ENCODE measurements around the gene GPR139.

GPR139 gene

DNA sequence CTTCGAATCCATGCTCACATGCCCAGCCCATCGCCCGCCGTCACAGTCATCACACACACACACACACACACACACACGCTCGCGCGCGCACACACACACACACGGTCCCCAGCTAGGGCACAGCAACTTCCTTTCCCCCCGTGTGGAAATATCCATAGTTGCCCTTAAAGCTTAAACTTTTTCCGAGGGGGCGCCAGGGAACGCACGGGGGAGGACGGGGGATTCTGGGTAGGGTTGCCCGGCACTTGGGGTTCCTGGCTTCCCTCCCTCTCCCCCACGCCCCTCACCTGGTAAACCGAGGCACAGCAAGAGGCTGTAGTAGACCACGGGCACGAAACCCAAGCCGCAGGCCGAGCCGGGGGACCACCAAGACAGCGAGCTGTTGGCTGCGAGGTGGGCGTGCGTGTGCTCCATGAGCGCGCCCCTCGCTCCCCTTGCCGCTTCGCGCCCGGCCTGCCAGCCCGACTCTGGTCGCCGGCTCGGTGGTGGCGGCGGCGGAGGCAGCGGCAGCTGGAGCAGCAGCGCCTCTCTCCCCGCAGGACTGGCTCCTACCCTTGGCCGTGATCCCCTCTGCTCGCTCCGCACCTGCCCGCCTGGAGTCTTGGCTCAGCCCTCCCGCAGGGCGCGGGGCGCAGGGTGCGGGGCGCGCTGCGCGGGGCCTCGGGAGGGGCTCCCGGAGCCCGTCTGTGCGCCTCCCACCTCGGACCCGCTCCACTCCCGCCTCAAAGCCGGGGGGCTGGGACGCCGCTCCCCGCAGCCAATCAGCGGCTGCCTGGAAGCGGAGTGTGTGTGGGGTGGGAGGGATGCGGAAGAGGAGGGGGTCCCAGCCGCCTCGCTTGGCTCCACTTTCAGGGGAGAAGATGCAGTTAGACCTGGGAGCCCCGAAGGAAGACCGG lies at the start of gene GPR139:
TSS of gene GPR139 (minus strand) at position 688 of the 896 bp plus-strand sequence. CDS start at position 414, 274 bp downstream.
- DNase-seq (ENCODE audit: low read depth), result no peak

GRCh38 chr16:20122011-20122410 lies 48.3 kb upstream of the GPR139 start:
- DNase-seq (ENCODE audit: low read depth), result no peak

DNA sequence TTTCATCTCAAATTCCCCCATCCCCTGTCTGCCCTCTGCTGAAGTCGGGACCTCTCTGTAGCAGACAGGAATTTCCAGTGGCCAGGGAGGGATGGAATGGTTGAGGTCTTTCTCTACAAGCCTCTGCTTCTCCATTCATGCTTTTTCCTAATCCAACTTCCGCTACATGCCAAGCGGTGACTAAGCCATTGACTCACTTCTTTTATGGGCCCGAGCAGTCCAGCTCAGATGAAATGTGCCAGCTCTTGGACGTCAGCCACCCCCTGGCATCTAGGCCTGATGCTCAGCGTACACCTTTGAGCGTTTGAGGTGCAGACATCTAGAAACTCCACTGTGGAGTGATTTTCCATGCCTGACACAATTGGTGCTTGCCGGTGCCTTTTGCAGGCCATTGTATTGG lies 40.7 kb upstream of the GPR139 start:
- DNase-seq (ENCODE audit: low read depth), result no peak

DNA sequence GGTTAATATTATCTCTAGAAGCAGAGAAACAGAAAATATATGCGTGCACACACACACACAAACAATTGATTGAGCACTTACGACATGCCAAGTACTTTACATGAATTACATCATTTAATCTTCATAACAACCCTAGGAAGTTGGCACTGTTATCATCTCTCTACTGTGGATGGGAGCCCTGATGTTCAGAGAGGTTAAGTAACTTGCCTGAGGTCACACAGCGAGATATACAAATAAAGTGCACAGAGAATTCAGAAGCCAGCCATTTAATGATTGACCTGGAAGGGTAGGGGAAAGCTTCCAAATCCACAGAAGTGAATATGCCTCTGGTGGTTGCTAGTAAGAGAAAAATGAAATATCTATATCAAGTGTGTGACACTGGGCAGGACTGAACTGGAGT lies 37.5 kb upstream of the GPR139 start:
- no peak for DNase-seq (ENCODE audit: low read depth)

DNA sequence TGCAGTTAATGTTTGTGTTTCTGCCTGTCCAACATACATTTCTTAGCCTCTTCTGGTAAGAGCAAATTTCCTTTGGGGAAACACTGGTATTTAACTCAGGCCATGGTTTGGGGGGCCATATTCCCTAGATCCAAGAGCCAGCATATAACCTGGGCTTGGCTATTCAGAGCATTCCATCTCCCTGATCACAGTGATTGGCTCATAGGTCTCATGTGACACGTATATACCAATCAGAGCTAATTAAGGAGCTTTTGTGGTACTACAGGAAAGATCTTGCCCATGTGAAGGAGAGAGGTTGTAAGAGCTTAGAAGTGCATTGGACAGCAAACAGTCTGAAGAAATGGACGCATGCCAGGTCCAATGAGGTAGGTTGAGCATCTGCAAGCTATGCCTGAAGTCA lies 33.4 kb upstream of the GPR139 start:
- no peak for DNase-seq (ENCODE audit: low read depth)

GRCh38 chr16:20104563-20105183 lies 31.0 kb upstream of the GPR139 start:
- no peak for DNase-seq (ENCODE audit: low read depth)

- no peak for DNase-seq (ENCODE audit: low read depth)
These were observed 28.8 kb upstream of the GPR139 start for GRCh38 chr16:20102521-20102920.

DNA sequence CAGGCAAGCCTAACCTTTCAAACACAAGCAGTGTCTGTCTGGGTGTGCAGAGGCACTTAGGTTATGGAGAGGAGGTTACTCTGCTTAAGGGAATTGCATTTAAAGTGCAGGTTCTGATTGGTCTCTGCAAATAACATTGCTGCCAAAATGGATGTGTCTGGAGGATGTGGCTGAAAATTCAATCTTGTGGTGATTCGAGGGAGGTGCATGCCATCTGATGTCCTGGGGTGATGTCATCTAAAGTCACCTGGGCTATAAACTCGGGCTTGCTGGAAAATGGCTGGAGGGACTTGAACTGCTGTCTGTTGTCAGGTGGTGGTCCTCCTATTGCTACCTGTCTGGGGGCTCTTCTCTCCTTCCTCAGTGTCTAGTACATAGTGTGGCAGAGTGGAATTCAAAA lies 28.3 kb upstream of the GPR139 start:
- no peak for DNase-seq (ENCODE audit: low read depth)

DNA sequence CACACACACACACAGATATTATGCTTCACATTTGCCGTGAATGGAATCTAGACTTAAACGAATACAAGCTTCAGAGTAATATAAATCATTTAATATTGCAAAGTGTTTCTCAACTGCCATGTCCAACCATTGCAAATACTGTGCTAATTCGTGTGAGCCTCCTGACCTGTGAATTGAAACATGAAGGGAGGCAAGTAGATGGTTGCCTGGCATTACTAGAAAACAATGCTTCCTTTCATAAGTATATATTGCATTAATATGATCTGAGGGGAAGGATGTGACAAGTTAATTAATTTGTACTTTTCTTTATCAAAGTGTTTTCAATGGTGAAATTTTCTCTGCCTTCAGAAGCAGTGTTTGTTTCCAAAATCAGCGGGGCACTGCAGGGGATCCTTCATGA lies 25.7 kb upstream of the GPR139 start:
- no peak for DNase-seq (ENCODE audit: low read depth)

GRCh38 chr16:20094157-20094556 lies 20.5 kb upstream of the GPR139 start:
- no peak for DNase-seq (ENCODE audit: low read depth)

DNA sequence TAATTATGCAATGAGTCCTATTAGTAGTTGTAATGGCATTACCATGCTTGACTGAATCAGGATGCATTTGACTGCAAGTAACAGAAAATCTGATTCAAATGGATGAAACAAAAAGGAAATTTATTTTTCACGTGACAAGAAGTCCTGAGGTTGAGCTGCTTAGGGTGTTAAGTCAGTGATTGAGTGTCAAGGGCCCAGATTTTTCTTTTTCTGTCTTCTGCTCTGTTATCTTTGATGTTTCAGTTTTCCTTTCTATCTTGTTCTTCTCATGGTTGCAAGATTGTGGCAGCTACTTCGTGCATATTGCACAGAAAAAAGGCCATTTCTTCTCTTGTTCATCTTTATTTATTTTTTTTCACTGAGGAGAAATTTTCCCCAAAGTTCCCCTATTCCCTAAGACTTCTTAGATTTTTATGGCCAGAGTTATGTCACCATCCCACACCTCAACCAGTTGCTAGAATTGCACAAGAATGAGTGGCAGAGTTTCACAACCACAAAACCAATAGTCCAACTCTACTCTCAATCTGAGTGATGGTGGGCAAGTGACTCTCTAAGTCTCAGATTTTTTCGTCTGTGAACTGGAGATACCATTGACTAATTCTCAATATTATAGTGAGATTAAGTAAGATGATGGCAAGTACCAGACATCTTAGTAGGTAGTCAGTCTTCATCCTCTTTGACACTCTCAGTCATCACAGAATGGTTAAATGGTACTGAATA lies 15.7 kb upstream of the GPR139 start:
- DNase-seq (ENCODE audit: low read depth), result no peak

GRCh38 chr16:20084624-20085226 lies 11.0 kb upstream of the GPR139 start:
- no peak for DNase-seq (ENCODE audit: low read depth)

- DNase-seq (ENCODE audit: low read depth), result no peak
These were observed 5.4 kb upstream of the GPR139 start for GRCh38 chr16:20079106-20079505.

DNA sequence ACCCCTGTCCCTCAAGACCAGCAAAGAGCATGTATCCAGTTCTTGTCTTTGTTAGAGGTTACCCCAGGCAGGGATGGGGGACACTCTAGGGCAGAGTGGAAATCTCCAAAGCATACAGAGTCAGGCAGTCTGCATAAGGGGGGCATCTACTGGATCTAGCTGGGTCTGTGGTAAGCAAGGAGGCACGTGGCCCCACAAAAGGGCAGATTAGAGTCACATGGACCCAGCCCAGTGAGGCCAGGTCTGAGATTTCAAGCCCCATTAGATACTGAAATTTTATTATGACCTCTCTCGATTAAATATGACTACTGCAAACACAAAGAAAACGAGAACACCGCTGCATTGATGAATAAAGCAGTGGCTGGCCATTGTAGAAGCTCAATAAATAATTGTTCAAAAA lies 1.6 kb upstream of the GPR139 start:
- no peak for DNase-seq (ENCODE audit: low read depth)

DNA sequence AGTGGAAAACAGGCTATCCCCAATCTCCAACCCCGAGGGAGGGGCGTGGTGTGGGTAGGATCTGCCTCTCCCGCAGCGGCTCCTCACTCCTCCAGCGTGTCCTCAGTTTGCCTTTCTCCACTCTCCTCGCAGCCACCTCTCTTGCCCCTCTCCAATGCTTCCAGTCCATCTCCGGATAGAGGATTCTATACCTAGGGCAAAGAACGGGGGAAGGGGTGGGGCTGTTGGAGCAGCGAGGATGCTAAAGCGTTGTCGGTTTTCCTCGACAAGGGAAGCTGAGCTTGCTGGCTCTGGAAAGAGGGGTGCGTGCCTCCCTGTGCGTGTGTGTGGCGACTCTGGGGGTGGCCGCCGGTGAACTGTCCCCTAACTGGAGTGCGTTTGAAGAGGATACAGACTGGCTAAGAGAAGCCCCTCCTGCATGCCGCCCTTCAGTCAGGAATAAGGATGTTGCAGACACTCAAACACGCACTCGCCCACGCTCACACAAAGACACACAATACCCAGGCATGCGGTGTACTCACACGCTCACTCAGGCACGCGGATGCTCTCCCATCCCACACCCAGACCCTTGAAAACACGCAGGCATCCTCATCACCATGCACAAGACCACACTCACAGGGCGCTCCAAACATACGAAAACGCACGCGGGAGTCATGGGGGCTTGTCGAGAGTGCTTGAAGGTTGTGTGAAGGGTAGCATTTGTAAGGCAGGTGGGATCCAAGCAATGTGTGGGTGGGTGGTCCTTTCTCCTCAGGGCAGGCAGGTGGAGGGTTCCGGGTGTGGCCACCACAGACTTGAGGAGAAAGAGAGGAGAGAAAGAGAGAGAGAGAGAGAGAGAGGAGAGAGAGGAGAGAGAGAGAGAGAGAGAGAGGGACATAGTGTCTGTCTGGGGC lies 655 bp upstream of the GPR139 start:
- DNase-seq (ENCODE audit: low read depth), result no peak

DNA sequence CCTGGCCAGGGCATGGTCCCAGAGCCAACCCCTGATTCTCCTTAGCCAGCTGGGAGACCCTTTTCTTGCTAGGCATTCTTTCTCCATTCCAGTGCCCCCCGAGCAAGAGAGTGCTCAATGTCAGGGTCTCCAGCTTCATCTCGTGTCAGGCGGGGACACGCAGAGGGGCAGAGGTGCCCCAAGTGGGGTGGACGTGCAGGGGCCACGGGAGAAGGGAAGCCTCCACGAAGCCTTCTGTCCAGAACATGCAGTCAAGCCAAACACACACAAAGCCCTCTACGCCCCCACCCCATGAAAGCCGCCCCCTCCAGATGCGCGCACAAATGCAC lies 852 bp downstream of the GPR139 start:
- DNase-seq (ENCODE audit: low read depth), result no peak

GRCh38 chr16:20072146-20072873 lies 1.4 kb downstream of the GPR139 start:
- DNase-seq (ENCODE audit: low read depth), result no peak

DNA sequence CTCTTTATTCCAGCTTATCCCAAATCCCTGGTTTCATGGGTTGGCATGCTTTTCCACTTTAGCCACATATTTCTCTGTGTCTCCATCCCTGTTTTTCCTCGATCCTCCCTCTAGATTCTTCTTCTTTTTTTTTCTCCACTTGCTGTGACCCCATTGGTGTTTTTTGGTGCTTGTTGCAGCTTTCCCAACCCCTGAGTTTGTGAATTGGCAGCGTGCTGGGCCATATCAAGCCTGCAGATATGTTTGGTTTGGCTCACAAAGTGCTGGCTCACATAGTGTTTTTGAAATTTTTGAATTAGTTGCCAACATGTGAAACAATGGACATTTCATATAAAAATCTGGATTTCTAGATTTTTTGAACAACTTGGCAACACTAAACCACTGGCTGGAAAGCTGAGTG lies 8.8 kb downstream of the GPR139 start:
- no peak for DNase-seq (ENCODE audit: low read depth)

GRCh38 chr16:20064520-20064919 lies 9.2 kb downstream of the GPR139 start:
- no peak for DNase-seq (ENCODE audit: low read depth)

- DNase-seq (ENCODE audit: low read depth), result no peak
These were observed 12.6 kb downstream of the GPR139 start for GRCh38 chr16:20061132-20061531.

DNA sequence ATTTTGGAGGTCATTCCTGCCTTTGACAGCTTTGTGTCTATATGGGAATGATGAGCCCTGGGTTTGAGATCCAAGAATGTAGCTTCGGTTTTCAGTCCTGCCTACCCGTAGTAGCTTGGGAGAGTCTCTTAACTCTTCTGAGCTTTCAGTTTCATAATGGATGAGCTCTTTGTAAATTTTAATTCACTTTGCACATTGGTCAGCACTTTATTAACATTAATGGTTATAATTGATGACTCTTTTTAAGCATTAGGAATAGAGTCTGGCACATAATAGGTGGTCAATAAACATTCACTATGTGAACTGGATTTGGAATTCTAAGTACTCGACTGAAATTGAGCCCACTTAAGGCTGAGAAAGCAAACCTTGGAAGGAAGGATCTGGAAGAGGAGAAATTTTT lies 17.3 kb downstream of the GPR139 start:
- DNase-seq (ENCODE audit: low read depth), result no peak

Measured in stimulated activated CD8-positive, alpha-beta memory T cell treated with anti-CD3 and anti-CD28 coated beads, Interleukin-4, amount 100 ng/mL, for 24 hours (primary cell).